GM12864 (cell line): ENCODE data around the gene TMEM151B.

Experiments used
- DNase-seq: peaks from one replicate; pipeline ENCODE4 v3.0.0-alpha.2; 2011; ENCODE audit warnings: low read depth
- H3K4me3 ChIP-seq: 2 replicates; pipeline ENCODE4 v1.5.1; 2011; ENCODE audit warnings: mild to moderate bottlenecking, low read depth, low read length, control low read depth
- CTCF ChIP-seq: IDR thresholded peaks from 2 replicates; pipeline ENCODE4 v1.5.1; 2011; ENCODE audit warnings: low read depth, mild to moderate bottlenecking, moderate library complexity, low read length, control low read depth, inconsistent platforms; ENCODE audit errors: missing control alignments

TMEM151B gene

GRCh38 chr6:44286747-44287146 lies 16.5 kb downstream of the TMEM151B start:
- no peak overlapping the region for H3K4me3 ChIP-seq
- TF ChIP-seq CTCF, result peak; percentile 14
- no peak for DNase-seq

- TF ChIP-seq CTCF, result no peak
- no peak for DNase-seq
- H3K4me3 ChIP-seq, result no peak overlapping the region
Measured at GRCh38 chr6:44289726-44290260, 19.5 kb downstream of the TMEM151B start.

GRCh38 chr6:44291841-44292240 lies 21.6 kb downstream of the TMEM151B start:
- H3K4me3 ChIP-seq, result no peak overlapping the region
- no peak for TF ChIP-seq CTCF
- no peak for DNase-seq

- DNase-seq, result no peak
- no peak for TF ChIP-seq CTCF
- no peak overlapping the region for H3K4me3 ChIP-seq
Measured at GRCh38 chr6:44292661-44293365, 22.6 kb downstream of the TMEM151B start.

- no peak for TF ChIP-seq CTCF
- DNase-seq, result no peak
- no peak overlapping the region for H3K4me3 ChIP-seq
Measured at GRCh38 chr6:44294832-44295791, 24.9 kb downstream of the TMEM151B start.

- no peak for TF ChIP-seq CTCF
- no peak for DNase-seq
- no peak overlapping the region for H3K4me3 ChIP-seq
Measured at GRCh38 chr6:44297063-44298038, 27.1 kb downstream of the TMEM151B start.
